Activated naive CD4-positive, alpha-beta T cell treated with anti-CD3 and anti-CD28 coated beads, Interleukin-2, amount 50 U/mL, for 24 hours (primary cell): ENCODE measurements around the gene SPATA13.
A peak's percentile ranks its signal among the peaks of the same experiment; 100 is the strongest.

ENCODE experiments used
- H3K27ac Mint-ChIP-seq: one replicate; pipeline ENCODE4 v1.8.0; 2021; ENCODE audit warnings: mild to moderate bottlenecking, mixed read lengths
- H3K27me3 Mint-ChIP-seq: one replicate; pipeline ENCODE4 v1.8.0; 2021; ENCODE audit warnings: mixed read lengths
- H3K36me3 Mint-ChIP-seq: one replicate; pipeline ENCODE4 v1.8.0; 2021; ENCODE audit warnings: mixed read lengths
- H3K4me1 Mint-ChIP-seq: one replicate; pipeline ENCODE4 v1.8.0; 2021; ENCODE audit warnings: mixed read lengths
- H3K4me3 Mint-ChIP-seq: one replicate; pipeline ENCODE4 v1.8.0; 2021; ENCODE audit warnings: mild to moderate bottlenecking, mixed read lengths
- H3K9me3 Mint-ChIP-seq: one replicate; pipeline ENCODE4 v1.8.0; 2021; ENCODE audit warnings: mixed read lengths

The SPATA13 gene

DNA sequence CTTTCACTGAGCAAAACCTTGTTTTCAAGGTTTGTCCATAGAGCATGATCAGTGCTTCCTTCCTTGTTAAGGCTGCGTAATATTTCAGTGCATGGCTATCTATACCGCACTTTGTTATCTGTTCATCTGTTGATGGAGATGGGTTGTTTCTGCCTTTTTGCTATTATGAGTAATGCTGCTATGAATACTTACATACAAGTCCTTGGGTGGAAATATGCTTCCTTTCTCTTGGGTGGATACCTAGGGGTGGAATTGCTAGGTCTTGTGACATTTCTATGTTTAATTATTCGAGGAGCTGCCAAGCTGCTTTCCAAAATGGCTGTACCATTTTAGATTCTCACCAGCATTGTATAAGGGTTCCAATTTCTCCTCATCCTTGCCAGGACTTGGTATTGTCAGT is 70.9 kb downstream of the SPATA13 start:
- H3K9me3 Mint-ChIP-seq = no peaks in the 10 kb centered on the region
- peak overlapping the region; percentile 46 for H3K27ac Mint-ChIP-seq
- no peak overlapping the region for H3K4me3 Mint-ChIP-seq
- peaks cover 45% of the 10 kb centered on the region for H3K4me1 Mint-ChIP-seq
- no peaks in the 10 kb centered on the region for H3K27me3 Mint-ChIP-seq
- H3K36me3 Mint-ChIP-seq = no peaks in the 10 kb centered on the region

DNA sequence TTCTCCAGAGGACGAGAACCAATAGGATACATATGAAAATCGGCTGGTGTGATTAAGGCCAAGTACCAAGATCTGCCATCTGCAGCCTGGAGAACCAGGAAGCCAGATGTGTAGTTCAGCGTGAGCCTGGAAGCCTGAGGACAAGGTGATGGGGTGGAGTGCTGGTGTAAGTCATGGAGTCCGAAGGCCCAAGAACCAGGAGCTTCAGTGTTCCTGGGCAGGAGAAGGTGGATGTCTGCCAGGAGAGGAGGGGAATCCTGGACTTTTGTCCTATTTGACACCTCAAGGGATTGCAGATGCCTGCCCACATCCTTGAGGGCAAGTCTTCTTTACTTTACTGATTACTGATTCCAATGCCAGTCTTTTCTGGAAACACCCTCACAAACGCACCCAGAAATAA is 71.5 kb downstream of the SPATA13 start:
- Mint-ChIP-seq H3K4me1 (peaks cover 45% of the 10 kb centered on the region), H3K4me3 (no peak overlapping the region), H3K36me3 (no peaks in the 10 kb centered on the region), H3K27ac (no peak overlapping the region), H3K9me3 (no peaks in the 10 kb centered on the region), H3K27me3 (no peaks in the 10 kb centered on the region)

DNA sequence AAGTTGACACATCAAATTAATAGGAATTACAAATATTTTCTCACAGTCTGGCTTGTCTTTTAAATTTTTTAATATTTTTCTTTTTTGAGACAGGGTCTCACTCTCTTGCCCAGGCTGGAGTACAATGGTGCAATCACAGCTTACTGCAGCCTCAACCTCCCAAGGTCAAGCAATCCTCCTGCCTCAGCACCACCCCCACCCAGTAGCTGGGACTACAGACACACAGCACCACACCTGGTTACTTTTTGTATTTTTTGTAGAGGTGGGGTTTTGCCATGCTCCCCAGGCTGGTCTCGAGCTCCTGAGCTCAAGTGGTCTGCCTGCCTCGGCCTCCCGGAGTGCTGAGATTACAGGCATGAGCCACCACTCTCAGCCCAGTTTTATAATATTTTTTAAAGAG is 72.0 kb downstream of the SPATA13 start:
- H3K4me1 Mint-ChIP-seq = peaks cover 49% of the 10 kb centered on the region
- no peaks in the 10 kb centered on the region for H3K27me3 Mint-ChIP-seq
- no peaks in the 10 kb centered on the region for H3K9me3 Mint-ChIP-seq
- H3K4me3 Mint-ChIP-seq = no peak overlapping the region
- no peak overlapping the region for H3K27ac Mint-ChIP-seq
- H3K36me3 Mint-ChIP-seq = no peaks in the 10 kb centered on the region

DNA sequence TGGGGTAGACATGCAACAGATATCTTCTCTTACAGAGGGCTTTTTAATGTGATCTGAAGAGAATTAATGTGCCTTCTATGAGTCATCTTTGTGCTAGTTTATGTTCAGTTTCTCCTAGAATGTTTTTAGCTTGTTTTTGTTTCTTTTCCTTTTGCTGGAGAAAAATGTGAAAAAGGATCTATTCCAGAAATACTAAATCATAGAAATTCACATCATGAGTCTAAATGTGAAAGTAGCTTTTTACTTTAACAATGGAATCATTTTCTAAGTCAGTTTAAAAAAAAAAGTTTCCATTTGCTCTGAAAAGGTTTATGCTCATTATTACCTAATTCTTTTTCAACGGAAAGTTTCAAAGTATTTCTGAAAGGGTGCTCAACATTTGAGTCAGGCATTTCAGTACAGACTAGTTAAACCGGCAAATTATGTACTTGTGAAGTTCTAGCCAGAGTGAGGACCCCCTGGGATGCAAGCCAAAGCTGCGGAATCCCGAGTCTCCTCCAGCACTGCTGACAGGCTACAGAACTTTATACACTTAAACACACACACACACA is 72.9 kb downstream of the SPATA13 start:
- H3K36me3 Mint-ChIP-seq = no peaks in the 10 kb centered on the region
- no peaks in the 10 kb centered on the region for H3K27me3 Mint-ChIP-seq
- peaks cover 50% of the 10 kb centered on the region for H3K4me1 Mint-ChIP-seq
- H3K4me3 Mint-ChIP-seq = peak overlapping the region; percentile 5
- H3K9me3 Mint-ChIP-seq = no peaks in the 10 kb centered on the region
- H3K27ac Mint-ChIP-seq = peak overlapping the region; percentile 84

DNA sequence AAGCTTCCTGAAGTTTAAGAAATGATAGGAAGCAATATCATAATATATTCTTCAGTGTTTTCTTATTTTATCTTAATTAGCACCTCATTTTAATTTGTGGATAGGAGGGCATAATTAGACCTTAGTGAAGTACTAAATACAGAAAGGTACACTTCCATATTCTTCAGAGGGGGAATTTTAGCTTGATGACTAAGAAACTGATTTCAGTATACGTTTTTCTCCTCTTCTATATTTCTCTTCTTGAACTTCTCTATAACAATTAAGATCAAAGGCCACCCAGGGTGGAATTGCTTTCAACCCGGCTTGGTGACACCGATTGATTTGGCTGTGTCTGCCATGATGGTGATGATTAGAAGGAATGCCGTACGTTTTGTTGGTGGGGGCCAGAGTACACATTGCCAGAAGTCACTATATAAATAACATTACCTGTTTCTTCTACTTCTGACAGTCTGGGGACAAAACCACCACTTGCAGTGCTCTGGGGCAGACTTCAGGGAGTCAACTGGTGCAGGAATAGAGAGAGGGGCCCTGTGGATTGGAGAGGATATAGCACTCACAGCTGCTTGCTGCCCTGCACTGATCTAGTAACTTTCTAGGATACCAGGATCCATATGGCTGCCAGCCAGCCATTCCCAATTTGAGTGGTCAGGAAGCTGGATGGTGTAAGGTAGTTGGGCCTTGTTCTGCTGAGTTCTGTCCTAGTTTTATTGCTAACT is 73.8 kb downstream of the SPATA13 start:
- Mint-ChIP-seq H3K9me3 (no peaks in the 10 kb centered on the region), H3K4me3 (peak overlapping the region; percentile 51), H3K4me1 (peaks cover 48% of the 10 kb centered on the region)

DNA sequence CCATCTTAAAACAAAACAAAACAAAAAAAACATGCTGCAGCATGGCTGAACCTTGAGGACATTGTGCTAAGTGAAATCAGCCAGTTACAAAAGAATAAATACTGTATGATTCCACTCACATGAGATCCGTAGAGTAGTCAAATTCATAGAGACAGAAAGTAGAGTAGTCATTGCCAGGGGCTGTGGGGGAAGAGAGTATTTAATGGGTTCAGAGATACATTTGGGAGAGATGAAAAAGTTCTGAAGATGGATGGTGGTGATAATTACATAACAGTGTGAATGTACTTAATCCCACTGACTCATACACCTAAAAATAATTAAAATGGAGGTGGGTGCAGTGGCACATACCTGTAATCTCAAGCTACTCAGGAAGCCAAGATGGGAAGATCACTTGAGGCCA is 76.8 kb downstream of the SPATA13 start:
- Mint-ChIP-seq H3K27me3 (no peaks in the 10 kb centered on the region), H3K36me3 (no peaks in the 10 kb centered on the region), H3K9me3 (no peaks in the 10 kb centered on the region), H3K4me1 (peaks cover 26% of the 10 kb centered on the region), H3K4me3 (no peak overlapping the region), H3K27ac (no peak overlapping the region)

More for the DNA sequence above, 73.8 kb downstream of the SPATA13 start:
- peak overlapping the region; percentile 46 for H3K27ac Mint-ChIP-seq
- no peaks in the 10 kb centered on the region for H3K36me3 Mint-ChIP-seq
- no peaks in the 10 kb centered on the region for H3K27me3 Mint-ChIP-seq

DNA sequence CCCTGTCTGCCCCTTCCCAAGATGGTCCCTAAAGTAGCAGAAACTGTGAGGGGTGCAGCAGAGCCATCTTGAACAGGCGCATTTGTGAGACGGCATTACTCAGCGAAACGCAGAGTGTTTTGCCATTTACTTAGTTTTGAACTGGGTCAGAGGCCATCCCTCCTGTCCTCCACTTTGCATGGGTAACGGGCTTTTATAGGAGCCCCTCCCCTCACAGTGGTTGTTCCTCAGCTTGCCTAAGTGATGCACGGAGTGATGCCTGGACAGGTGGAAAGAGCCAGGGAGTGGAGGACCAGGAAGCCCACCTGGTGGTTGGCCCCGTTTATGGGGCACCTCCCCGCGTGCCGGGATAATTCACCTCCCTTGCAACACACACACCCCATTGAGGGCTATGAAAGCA is 80.8 kb downstream of the SPATA13 start:
- H3K9me3 Mint-ChIP-seq = no peaks in the 10 kb centered on the region
- no peaks in the 10 kb centered on the region for H3K36me3 Mint-ChIP-seq
- no peak overlapping the region for H3K27ac Mint-ChIP-seq
- no peaks in the 10 kb centered on the region for H3K27me3 Mint-ChIP-seq
- peaks cover 9% of the 10 kb centered on the region for H3K4me1 Mint-ChIP-seq
- H3K4me3 Mint-ChIP-seq = no peak overlapping the region

DNA sequence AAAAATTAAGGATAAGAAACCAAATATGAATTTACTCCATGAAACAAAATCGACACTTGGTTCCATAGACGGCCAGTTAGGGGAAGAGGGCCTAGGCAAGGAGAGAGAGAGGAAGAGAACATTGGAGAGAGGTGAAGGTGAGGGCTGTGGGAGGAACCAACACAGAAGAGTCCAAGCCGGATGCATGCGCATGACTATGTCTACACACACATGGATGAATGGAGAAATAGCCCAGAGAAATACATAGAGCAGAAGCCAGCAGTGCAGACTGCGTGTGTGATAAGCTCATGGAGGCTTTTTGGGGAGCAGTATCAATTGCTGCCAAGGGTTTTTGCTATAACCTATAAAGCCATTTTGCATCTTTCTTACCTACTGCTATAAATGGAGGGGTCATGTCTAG is 81.6 kb downstream of the SPATA13 start:
- H3K4me3 Mint-ChIP-seq = no peak overlapping the region
- H3K9me3 Mint-ChIP-seq = no peaks in the 10 kb centered on the region
- H3K4me1 Mint-ChIP-seq = peaks cover 17% of the 10 kb centered on the region
- no peaks in the 10 kb centered on the region for H3K36me3 Mint-ChIP-seq
- H3K27me3 Mint-ChIP-seq = no peaks in the 10 kb centered on the region
- no peak overlapping the region for H3K27ac Mint-ChIP-seq

DNA sequence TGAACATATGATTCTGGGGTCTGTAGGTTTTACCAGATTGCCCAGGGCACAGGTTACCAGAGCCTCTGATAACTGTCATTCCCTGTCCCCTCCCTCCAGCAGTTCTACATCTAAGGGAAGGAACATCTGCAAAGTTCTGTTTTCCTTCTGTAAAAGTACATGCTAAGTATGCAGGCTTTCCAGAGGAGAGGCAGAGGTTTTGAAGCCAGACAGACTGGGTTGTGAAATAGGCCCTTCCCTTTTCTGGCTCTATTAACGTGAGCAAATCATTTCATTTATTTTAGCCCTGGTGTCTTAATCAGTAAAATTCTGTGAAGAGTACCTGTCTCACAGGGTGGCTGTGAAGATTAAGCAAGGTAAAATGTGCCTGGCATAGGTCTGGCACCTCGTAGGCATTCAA is 82.8 kb downstream of the SPATA13 start:
- Mint-ChIP-seq H3K36me3 (no peaks in the 10 kb centered on the region), H3K4me3 (no peak overlapping the region), H3K9me3 (no peaks in the 10 kb centered on the region), H3K27ac (no peak overlapping the region), H3K27me3 (no peaks in the 10 kb centered on the region), H3K4me1 (peaks cover 15% of the 10 kb centered on the region)

DNA sequence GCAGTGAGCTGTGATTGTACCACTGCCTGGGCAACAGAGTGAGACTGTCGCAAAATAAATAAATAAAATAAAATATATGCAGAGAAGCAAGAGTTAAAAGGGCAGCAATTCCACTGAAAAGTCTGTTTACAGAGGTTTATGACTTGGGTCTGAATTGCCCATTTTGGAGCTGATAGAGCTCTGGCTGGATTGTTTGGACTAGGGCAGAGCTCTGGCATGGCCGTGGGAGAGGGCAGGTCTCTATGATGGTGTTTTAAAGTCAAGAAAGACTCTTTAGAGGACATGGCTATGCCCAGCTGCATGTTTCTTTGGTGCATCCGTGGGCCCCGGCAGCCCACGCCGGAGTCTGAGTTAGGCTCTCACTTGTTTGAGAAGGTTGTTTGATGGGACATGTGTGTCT is 84.3 kb downstream of the SPATA13 start:
- Mint-ChIP-seq H3K9me3 (no peaks in the 10 kb centered on the region), H3K4me3 (no peak overlapping the region), H3K4me1 (peaks cover 30% of the 10 kb centered on the region), H3K27me3 (no peaks in the 10 kb centered on the region), H3K36me3 (no peaks in the 10 kb centered on the region), H3K27ac (no peak overlapping the region)

DNA sequence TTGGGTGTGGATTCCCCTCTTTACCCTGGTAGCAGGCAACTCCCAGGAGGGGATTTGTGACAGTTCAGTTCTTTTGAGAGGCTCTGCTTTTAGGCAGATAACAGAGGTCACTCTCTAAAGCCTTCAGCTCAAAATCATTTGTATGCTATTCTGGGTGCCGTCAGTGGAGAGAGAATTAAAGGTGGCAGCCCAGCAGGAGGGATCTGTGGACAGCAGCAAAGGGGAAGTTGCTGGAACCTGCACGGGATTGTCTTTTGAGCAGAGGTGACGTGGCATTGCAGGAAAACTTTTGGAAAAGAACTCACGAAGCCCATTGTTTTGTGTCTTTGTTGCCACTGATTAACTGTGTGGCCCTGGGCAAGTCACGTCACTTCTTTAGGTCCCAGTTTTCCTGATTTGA is 86.5 kb downstream of the SPATA13 start:
- no peak overlapping the region for H3K27ac Mint-ChIP-seq
- no peak overlapping the region for H3K4me3 Mint-ChIP-seq
- H3K4me1 Mint-ChIP-seq = peaks cover 46% of the 10 kb centered on the region
- H3K9me3 Mint-ChIP-seq = no peaks in the 10 kb centered on the region
- no peaks in the 10 kb centered on the region for H3K36me3 Mint-ChIP-seq
- no peaks in the 10 kb centered on the region for H3K27me3 Mint-ChIP-seq

DNA sequence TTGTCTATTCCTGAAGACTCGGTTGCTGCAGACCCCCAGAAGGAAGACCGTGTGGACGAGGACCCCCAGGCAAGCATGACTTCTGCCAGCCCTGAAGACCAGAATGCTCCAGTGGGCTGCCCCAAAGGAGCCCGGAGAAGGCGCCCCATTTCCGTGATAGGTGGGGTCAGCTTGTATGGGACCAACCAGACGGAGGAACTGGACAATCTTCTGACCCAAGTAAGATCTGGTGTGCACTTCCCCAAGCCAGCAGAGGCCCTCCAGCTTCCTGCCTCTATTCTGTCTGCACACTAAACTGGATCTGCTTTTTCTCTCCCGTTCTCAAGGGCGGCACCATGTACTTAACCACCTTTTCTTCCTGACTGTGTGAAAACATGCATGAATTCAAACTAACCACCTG is 89.1 kb downstream of the SPATA13 start:
- peak overlapping the region; percentile 97 for H3K27ac Mint-ChIP-seq

DNA sequence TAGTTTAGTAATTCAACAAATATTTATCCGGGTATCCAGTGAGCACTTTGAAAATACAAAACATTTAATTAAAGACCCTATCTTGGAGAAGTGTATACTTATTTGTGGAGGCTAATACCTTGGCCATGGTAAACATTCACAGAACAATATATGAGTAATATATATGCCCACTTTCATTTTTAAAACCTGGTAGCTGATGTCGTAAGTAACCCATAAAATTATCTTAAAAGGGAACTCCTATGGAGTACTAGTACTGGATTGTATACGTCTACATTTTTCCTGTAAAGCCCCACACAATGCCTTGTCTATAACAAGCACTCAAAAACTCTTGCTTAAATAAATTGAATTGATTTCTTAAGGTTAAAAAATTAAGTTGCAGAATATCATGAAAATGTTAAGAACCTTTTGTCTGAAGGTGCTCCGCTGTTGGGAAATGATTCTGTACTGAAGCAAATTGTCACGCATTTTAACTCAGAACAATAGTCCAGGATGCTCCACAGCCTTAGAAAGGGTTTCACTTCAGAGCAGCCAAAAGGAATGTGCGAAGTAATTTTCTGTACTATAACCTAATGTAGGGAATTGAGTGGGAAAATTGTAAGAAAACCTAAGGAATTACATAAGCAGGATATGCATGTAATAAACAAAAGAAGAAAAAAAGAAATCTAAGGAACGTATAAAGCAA is 90.0 kb downstream of the SPATA13 start:
- peaks cover 20% of the 10 kb centered on the region for H3K36me3 Mint-ChIP-seq
- peak overlapping the region; percentile 94 for H3K4me3 Mint-ChIP-seq
- H3K4me1 Mint-ChIP-seq = peaks cover 81% of the 10 kb centered on the region
- no peaks in the 10 kb centered on the region for H3K27me3 Mint-ChIP-seq
- peak overlapping the region; percentile 98 for H3K27ac Mint-ChIP-seq
- H3K9me3 Mint-ChIP-seq = no peaks in the 10 kb centered on the region

More for the DNA sequence above, 89.1 kb downstream of the SPATA13 start:
- peaks cover 13% of the 10 kb centered on the region for H3K36me3 Mint-ChIP-seq
- H3K27me3 Mint-ChIP-seq = no peaks in the 10 kb centered on the region
- H3K4me3 Mint-ChIP-seq = peak overlapping the region; percentile 70
- no peaks in the 10 kb centered on the region for H3K9me3 Mint-ChIP-seq
- peaks cover 72% of the 10 kb centered on the region for H3K4me1 Mint-ChIP-seq

DNA sequence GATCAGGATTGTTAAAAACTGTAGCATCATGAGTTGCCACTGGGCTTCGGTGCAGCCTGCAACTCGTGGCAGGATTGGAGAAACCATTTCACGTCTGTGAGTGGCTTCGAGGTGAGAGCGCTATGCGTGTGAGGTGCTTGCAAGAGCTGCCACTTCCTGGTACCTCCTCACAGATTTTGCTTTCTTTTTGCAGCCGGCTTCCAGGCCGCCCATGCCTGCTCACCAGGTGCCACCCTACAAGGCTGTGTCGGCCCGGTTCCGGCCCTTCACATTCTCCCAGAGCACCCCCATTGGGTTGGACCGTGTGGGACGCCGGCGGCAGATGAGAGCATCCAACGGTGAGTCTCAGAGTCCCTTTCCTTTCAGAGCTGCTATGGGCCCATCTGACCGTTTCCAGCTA is 91.0 kb downstream of the SPATA13 start:
- H3K4me3 Mint-ChIP-seq = peak overlapping the region; percentile 94
- H3K27me3 Mint-ChIP-seq = no peaks in the 10 kb centered on the region
- H3K4me1 Mint-ChIP-seq = peaks cover 83% of the 10 kb centered on the region
- no peaks in the 10 kb centered on the region for H3K9me3 Mint-ChIP-seq
- peaks cover 24% of the 10 kb centered on the region for H3K36me3 Mint-ChIP-seq
- H3K27ac Mint-ChIP-seq = peak overlapping the region; percentile 98

DNA sequence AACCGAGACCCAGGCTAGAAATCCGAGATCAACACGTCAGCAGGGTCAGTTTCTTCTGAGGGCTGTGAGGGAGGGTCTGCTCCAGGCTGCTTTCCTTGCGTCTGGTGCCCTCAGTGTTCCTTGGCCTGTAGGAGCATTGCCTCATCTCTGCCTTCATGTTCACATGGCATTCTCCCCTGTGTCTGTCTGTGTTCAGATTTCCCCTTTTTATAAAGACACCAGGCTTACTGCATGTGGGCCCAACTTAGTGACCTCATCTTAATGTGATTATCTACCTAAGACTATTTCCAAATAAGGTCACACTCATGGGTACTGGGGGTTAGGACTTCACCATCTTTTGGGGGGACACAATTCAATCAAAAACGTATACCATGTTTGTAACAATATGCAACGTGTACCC is 91.6 kb downstream of the SPATA13 start:
- Mint-ChIP-seq H3K4me1 (peaks cover 84% of the 10 kb centered on the region), H3K36me3 (peaks cover 30% of the 10 kb centered on the region), H3K27ac (peak overlapping the region; percentile 98), H3K27me3 (no peaks in the 10 kb centered on the region), H3K9me3 (no peaks in the 10 kb centered on the region), H3K4me3 (peak overlapping the region; percentile 94)

DNA sequence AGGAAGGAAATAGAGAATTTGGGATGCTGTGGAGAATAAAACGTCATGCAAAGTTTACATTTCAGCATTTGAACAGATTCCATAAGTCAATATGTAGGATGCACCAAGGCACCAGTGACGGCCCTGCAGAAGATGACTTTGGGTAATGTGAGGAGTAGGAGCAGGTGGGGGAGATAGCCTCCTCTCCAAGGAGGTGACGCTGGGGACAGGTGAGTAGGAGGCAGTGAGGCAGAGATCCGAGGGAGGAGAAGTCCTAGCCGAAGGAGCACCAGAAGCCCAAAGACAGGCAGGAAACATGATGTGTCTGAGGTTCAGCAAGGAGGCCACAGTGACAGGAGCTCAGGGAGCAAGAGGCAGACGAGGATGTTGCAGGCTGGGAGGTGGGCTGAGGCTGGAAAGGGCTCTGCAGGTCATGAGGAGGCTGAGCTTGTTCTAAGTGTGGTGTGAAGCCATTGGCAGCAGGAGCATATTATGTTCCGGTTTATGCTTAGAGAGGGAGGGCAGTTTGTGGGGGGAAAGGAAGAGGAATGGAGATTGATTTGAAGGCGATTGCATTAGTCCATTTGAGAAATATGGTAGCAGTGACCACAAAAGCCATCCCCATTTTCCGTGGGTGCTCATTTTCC is 93.1 kb downstream of the SPATA13 start:
- peaks cover 92% of the 10 kb centered on the region for H3K4me1 Mint-ChIP-seq
- H3K9me3 Mint-ChIP-seq = no peaks in the 10 kb centered on the region
- H3K36me3 Mint-ChIP-seq = peaks cover 36% of the 10 kb centered on the region
- H3K4me3 Mint-ChIP-seq = peak overlapping the region; percentile 94
- no peaks in the 10 kb centered on the region for H3K27me3 Mint-ChIP-seq
- peak overlapping the region; percentile 98 for H3K27ac Mint-ChIP-seq
